Pancreas (tissue), 10 donors: Measurements from ENCODE around the gene ADGRV1. TPM values are rescaled to one million over a fixed set of nuclear protein-coding genes. Genes with fewer than 3 reads are reported as not detected.

Source experiments
- ATAC-seq, 4 donors: fragments of 200-7000 bp; cut with Tn5 transposase; one replicate each; pipeline versions ENCODE4 v1.8.0 to v1.9.1; 2020; ENCODE audit warnings: mild to moderate bottlenecking in 4 of 4, moderate library complexity in 4 of 4
- DNase-seq, 6 donors: peaks; one replicate each; pipeline ENCODE4 v3.0.0-alpha.2; 2020
- FAIRE-seq: peaks from 2 replicates; lab custom pipeline; 2012; peaks lifted over from hg19 to GRCh38; lab: Jason Lieb, UNC
- H3K27ac ChIP-seq, 4 donors: fragments of 200-600 bp; sonication (generic); 1 replicate in 3 of 4; 2 replicates in 1 of 4; pipeline versions ENCODE4 v1.5.0 to v1.8.0; 2020
- H3K27me3 ChIP-seq, 4 donors: fragments of 200-600 bp; one replicate each; pipeline ENCODE4 v1.8.0; 2021
- H3K36me3 ChIP-seq, 3 donors: fragments of 200-600 bp; sonication (generic) in 1 of 3; one replicate each; pipeline versions ENCODE4 v1.5.0 to v1.8.0; 2020 to 2021
- H3K4me1 ChIP-seq, 3 donors: fragments of 200-600 bp; one replicate each; pipeline ENCODE4 v1.8.0; 2021
- H3K4me3 ChIP-seq, 4 donors: fragments of 200-600 bp; sonication (generic) in 2 of 4; one replicate each; pipeline versions ENCODE4 v1.5.0 to v1.8.0; 2020 to 2021
- H3K9me3 ChIP-seq, 4 donors: fragments of 200-600 bp; one replicate each; pipeline ENCODE4 v1.8.0; 2021
- WGBS, 2 donors: extraction: QIAGEN DNeasy Blood & Tissue Kit; methylation state at CpG; one replicate each; pipeline ENCODE4 v1.1.7; 2013; 5-methylcytosine and 5-hydroxymethylcytosine counted together
- intact Hi-C, 3 donors: fragments of 100-400 bp; cut with DNase I; formaldehyde crosslinking; loops; one replicate each; pipeline versions ENCODE4 v1.11.1 to v1.14.2; 2022
- polyA plus RNA-seq, 2 donors: library from polyadenylated mRNA; stranded (reverse); fragments of 200-250 nt; gene quantifications; one replicate each; pipeline ENCODE4 v1.2.3, GENCODE V29; 2013
- total RNA-seq, 6 donors: library from RNA; stranded (reverse); fragmentation: NEBNext Ultra II Directional in 4 of 6; extraction: Animal tissue kit (Norgen Biotek cat#: 25700) in 4 of 6; gene quantifications; one replicate each; pipeline versions ENCODE4 v1.2.1 to v1.2.4, GENCODE V29; 2021 to 2023
- TF ChIP-seq, protein P1 (sequence below), 4 donors: fragments of 200-600 bp; sonication (generic) in 3 of 4; IDR thresholded peaks; one replicate each; pipeline versions ENCODE4 v1.5.0 to v1.8.0; 2021; ENCODE audit warnings: antibody characterized with exemption in 4 of 4
- donor health status: healthy with polysubstance abuse.
- donor health status: DM: no; HTN: no; CAD: no; lungs with moderate emphysema.
- donor health status: DM: no; HTN: no; CAD: no.
- donor health status: control.
- donor health status: control.
- donor health status: Bipolar disorder and iron deficiency.
- donor health status: DM: yes; HTN: yes; CAD: no.
- donor health status: DM: no; HTN: no; CAD: no.
- donor health status: DM: no; HTN: no; CAD: no.
- donor health status: DM: yes; HTN: yes; CAD: no.

Gene ADGRV1
- total and polyA plus RNA-seq, 8 donors = 3.9 to 6.9 (median 5.4) TPM

DNA sequence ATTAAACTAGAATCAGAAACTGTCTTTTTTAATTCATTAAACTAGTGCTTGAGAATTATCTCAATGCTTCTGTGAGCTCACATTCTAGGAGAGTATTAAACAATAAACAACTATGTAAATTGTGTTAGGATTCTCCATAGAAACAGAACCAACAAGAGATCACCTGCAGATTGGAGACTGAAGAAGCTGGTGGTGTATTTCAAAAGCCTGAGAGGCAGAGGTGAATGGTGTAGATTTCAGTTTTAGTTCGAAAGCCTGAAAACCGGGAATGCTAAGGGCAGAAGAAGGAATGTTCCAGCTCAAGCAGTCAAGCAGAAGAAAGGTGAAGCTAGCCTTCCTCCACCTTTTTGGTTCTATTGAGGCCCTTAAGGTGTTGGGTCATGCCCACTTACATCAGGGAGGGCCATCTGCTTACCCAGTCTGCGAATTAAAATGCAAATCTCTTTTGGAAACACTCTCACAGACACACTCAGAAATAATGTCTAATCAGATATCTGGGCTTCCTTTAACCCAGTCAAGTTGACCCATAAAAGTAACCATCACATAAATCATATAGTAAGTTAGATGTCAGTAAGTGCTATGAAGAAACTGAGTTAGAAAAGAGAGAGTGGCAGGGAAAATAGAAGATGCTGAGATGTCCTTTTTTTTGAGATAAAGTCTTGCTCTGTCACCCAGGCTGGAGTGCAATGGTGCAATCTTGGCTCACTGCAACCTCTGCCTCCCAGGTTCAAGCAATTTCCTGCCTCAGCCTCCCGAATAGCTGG is 533.1 kb downstream of the ADGRV1 start:
- no peak overlapping the region for H3K27ac ChIP-seq
- ATAC-seq (no peak), FAIRE-seq (no peak), DNase-seq (no peak)
- intact Hi-C loops = no loop called here
- TF ChIP-seq, protein P1, sequence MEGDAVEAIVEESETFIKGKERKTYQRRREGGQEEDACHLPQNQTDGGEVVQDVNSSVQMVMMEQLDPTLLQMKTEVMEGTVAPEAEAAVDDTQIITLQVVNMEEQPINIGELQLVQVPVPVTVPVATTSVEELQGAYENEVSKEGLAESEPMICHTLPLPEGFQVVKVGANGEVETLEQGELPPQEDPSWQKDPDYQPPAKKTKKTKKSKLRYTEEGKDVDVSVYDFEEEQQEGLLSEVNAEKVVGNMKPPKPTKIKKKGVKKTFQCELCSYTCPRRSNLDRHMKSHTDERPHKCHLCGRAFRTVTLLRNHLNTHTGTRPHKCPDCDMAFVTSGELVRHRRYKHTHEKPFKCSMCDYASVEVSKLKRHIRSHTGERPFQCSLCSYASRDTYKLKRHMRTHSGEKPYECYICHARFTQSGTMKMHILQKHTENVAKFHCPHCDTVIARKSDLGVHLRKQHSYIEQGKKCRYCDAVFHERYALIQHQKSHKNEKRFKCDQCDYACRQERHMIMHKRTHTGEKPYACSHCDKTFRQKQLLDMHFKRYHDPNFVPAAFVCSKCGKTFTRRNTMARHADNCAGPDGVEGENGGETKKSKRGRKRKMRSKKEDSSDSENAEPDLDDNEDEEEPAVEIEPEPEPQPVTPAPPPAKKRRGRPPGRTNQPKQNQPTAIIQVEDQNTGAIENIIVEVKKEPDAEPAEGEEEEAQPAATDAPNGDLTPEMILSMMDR (IDR thresholded peaks at IDR 0.05) = no peak
- no peaks in the 10 kb centered on the region for H3K27me3 ChIP-seq
- no peaks in the 10 kb centered on the region for H3K36me3 ChIP-seq
- H3K9me3 ChIP-seq = no peaks in the 10 kb centered on the region
- peaks cover 0 to 9% (median 0%) of the 10 kb centered on the region in 3 donors for H3K4me1 ChIP-seq
- H3K4me3 ChIP-seq = no peak overlapping the region
- WGBS, 2 donors = 92 to 95% methylated on average over 4 of the region's 4 CpGs

DNA sequence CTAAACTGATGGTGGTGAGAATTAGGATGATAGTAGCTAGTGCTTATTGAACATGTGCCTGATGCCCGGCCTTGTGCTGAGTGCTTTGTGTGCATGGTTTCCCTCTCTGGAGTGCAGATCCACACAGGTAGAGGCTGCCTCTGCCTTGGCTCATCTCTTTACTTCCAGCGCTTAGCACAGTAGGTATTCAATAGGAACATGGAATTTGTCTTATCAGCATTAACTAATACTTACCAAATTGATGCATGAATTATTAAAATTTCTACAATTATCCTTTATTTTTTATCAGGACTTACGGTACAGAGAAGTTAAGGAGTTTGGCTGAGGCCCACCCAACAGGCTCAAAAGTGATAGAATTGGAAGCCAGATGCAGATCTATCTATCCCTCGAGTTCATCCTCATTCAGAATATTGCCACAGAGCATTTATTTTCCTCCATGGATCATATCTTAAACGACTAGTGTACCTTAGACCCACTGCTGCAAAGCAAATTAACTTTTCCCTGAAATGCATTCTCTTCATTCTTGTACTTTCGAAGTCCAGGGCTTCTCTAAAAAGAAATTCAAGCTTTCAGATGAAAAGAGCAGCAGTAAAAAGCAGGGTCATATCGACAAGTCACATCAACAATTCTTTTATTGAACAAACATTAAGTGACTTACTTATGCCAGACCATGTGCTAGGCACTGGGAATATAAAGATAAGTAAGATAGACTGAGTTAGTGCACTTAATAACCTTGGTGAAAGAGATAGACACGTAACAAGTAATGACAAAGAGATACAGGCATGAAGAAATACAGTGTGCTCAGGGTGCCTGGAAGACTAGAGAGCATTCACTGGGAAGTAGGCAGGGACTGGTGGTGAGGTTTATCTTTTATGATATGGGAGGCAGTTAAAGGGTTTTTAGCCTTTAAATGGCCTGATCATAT is 534.5 kb downstream of the ADGRV1 start:
- no peaks in the 10 kb centered on the region for H3K9me3 ChIP-seq
- intact Hi-C loops = no loop called here
- no peak for DNase-seq
- no peak overlapping the region for H3K27ac ChIP-seq
- FAIRE-seq = no peak
- peaks cover 0 to 9% (median 0%) of the 10 kb centered on the region in 3 donors for H3K4me1 ChIP-seq
- H3K27me3 ChIP-seq = no peaks in the 10 kb centered on the region
- ATAC-seq = no peak
- TF ChIP-seq, protein P1 (IDR thresholded peaks at IDR 0.05) = no peak
- no peaks in the 10 kb centered on the region for H3K36me3 ChIP-seq
- 65 to 66% methylated on average over 8 of the region's 8 CpGs for WGBS, 2 donors
- no peak overlapping the region for H3K4me3 ChIP-seq

DNA sequence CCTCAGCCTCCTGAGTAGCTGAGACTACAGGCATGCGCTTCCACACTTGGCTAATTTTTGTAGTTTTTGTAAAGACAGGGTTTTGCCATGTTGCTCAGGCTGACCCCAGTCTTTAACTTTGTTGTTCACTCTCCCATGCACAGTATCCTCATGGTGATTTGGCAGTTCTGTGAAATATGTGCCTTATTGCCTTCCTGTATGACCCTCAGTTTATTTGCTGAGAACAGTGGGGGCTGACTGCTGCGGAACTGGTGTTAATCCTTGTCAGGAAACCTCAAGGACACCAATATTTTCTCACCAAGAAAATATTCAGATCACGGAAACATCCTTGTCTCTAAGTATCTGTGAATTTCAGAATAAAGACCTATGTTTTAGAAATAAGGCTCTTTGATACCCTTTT is 536.7 kb downstream of the ADGRV1 start:
- no peak for ATAC-seq

DNA sequence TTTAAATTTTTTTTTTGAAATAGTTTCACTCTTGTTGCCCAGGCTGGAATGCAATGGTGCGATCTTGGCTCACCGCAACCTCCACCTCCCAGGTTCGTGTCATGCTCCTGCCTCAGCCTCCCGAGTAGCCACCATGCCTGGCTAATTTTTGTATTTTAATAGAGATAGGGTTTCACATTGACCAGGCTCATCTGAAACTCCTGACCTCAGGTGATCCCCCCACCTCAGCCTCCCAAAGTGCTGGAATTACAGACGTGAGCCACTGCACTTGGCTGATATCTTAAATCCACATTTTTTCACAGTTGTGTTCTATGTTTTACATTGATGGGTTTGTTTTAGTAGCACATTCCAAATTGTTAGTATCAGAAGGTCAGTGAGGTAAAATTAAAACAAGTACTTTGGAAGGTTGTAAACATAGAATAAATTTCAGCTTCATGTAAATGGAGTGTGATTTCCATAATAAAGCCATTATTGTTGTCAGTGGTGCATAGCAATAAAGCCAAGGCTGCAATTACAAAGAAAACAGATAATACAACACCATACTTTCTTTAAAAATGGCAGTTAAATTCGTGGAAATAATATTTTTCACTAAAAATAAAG is 537.3 kb downstream of the ADGRV1 start:
- FAIRE-seq (no peak), ATAC-seq (no peak), DNase-seq (no peak)
- Histone ChIP-seq H3K9me3 (no peaks in the 10 kb centered on the region), H3K27ac (no peak overlapping the region), H3K27me3 (no peaks in the 10 kb centered on the region), H3K4me1 (no peaks in the 10 kb centered on the region), H3K4me3 (no peak overlapping the region), H3K36me3 (no peaks in the 10 kb centered on the region)
- WGBS, 2 donors = 80 to 82% methylated on average over 6 of the region's 6 CpGs
- TF ChIP-seq, protein P1 (IDR thresholded peaks at IDR 0.05) = no peak
- intact Hi-C loops = no loop called here

More for the DNA sequence above, 536.7 kb downstream of the ADGRV1 start:
- Histone ChIP-seq H3K27ac (no peak overlapping the region), H3K4me3 (no peak overlapping the region), H3K36me3 (no peaks in the 10 kb centered on the region), H3K27me3 (no peaks in the 10 kb centered on the region), H3K9me3 (no peaks in the 10 kb centered on the region), H3K4me1 (no peaks in the 10 kb centered on the region)
- TF ChIP-seq, protein P1 (IDR thresholded peaks at IDR 0.05) = no peak
- intact Hi-C loops = no loop called here
- FAIRE-seq = no peak
- WGBS, 2 donors = 66 to 72% methylated on average over 3 of the region's 3 CpGs
- DNase-seq = no peak
